Common myeloid progenitor, CD34-positive (primary cell): Measurements from ENCODE around the gene TAS1R2.

Experiments
- CTCF ChIA-PET: fragments of 350-600 bp; sonication (Branson Sonifier 250); formaldehyde crosslinking; loops from one replicate; lab custom pipeline; 2021; ENCODE audit warnings: antibody characterized with exemption; lab: Charles Lee
- POLR2A ChIA-PET: fragments of 350-600 bp; sonication (Branson Sonifier 250); formaldehyde crosslinking; loops from one replicate; lab custom pipeline; 2021; ENCODE audit warnings: antibody characterized with exemption; lab: Charles Lee
- DNase-seq, 3 donors: peaks; one replicate each; pipeline versions ENCODE4 v3.0.0 to v3.0.0-alpha.2; 2013
- H3K27ac ChIP-seq, 2 experiments: 1 replicate in 1 of 2; 2 replicates in 1 of 2; pipeline ENCODE4 v1.7.0; 2013; ENCODE audit warnings: inconsistent platforms in 2 of 2, low read length in 2 of 2, mild to moderate bottlenecking in 2 of 2, low read depth in 1 of 2, moderate library complexity in 1 of 2; ENCODE audit not compliant: severe bottlenecking in 2 of 2, insufficient read depth in 1 of 2, poor library complexity in 1 of 2
- H3K27me3 ChIP-seq, 5 experiments: replicated peaks in 2 of 5; 1 replicate in 3 of 5; 2 replicates in 2 of 5; pipeline versions ENCODE4 v1.6.1 to v1.7.0; 2013; ENCODE audit warnings: low read length in 4 of 5, mild to moderate bottlenecking in 2 of 5, moderate library complexity in 2 of 5, inconsistent platforms in 1 of 5; ENCODE audit not compliant: insufficient read depth in 5 of 5, control insufficient read depth in 4 of 5
- H3K36me3 ChIP-seq, 4 experiments: 1 replicate in 2 of 4; 2 replicates in 2 of 4; pipeline versions ENCODE4 v1.6.1 to v1.7.0; 2013; ENCODE audit warnings: low read length in 3 of 4, control low read depth in 1 of 4, mild to moderate bottlenecking in 1 of 4; ENCODE audit not compliant: control insufficient read depth in 4 of 4, insufficient read depth in 4 of 4
- H3K4me1 ChIP-seq, 4 experiments: 1 replicate in 3 of 4; 2 replicates in 1 of 4; pipeline versions ENCODE4 v1.6.1 to v1.7.1; 2013; ENCODE audit warnings: low read length in 3 of 4, mild to moderate bottlenecking in 3 of 4, control low read depth in 1 of 4, inconsistent platforms in 1 of 4, moderate library complexity in 1 of 4; ENCODE audit not compliant: control insufficient read depth in 4 of 4, insufficient read depth in 4 of 4; ENCODE audit errors: control extremely low read depth in 1 of 4
- H3K4me3 ChIP-seq, 7 experiments: 1 replicate in 4 of 7; 2 replicates in 3 of 7; pipeline versions ENCODE4 v1.5.1 to v1.7.0; 2013; ENCODE audit warnings: mild to moderate bottlenecking in 7 of 7, low read length in 6 of 7, moderate library complexity in 6 of 7, inconsistent platforms in 2 of 7, low read depth in 2 of 7, control low read depth in 1 of 7; ENCODE audit not compliant: insufficient read depth in 4 of 7, control insufficient read depth in 1 of 7; ENCODE audit errors: extremely low read depth in 1 of 7
- H3K9me3 ChIP-seq, 5 experiments: 1 replicate in 4 of 5; 2 replicates in 1 of 5; pipeline versions ENCODE4 v1.6.1 to v1.7.1; 2013; ENCODE audit warnings: low read length in 4 of 5, mild to moderate bottlenecking in 2 of 5, inconsistent platforms in 1 of 5, low read depth in 1 of 5, moderate library complexity in 1 of 5; ENCODE audit not compliant: control insufficient read depth in 4 of 5, insufficient read depth in 2 of 5; ENCODE audit errors: control extremely low read depth in 1 of 5
- WGBS: methylation state at CpG from one replicate; pipeline ENCODE4 v1.1.5; 2013; ENCODE audit not compliant: insufficient coverage; 5-methylcytosine and 5-hydroxymethylcytosine counted together

Gene TAS1R2

DNA sequence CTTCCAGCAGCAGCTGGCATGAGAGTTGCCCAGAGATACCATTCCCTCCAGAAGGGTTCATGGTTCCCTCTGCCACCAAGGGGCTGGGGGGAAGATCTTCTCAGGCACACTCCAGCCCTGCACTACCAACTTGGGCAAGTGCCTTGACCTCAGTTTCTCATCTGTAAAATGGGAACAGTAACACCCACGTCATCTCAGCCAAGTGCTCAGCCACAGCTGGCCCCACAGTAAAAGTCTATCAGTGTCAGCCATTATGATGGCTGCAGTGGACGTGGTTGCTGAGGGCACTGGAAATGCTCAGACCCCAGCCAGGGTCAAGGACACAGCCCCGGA, 16.3 kb upstream of the TAS1R2 start:
- H3K27me3 ChIP-seq = no peaks in the 10 kb centered on the region
- ChIA-PET CTCF (interaction anchor here (1.4 to 5.8 kb wide), 5 partner anchors 9 to 278 kb away, joined by 3 to 29 read pairs (median 9); no protein-coding TSS in a partner anchor), POLR2A (no interaction called here)
- H3K9me3 ChIP-seq = no peaks in the 10 kb centered on the region
- 94% methylated on average over 3 of the region's 3 CpGs for WGBS
- no peaks in the 10 kb centered on the region for H3K36me3 ChIP-seq
- no peaks in the 10 kb centered on the region for H3K4me1 ChIP-seq
- no peak for DNase-seq
- H3K27ac ChIP-seq = no peak overlapping the region
- no peak overlapping the region for H3K4me3 ChIP-seq

- no peaks in the 10 kb centered on the region for H3K36me3 ChIP-seq
- no peaks in the 10 kb centered on the region for H3K4me1 ChIP-seq
- H3K27me3 ChIP-seq = no peaks in the 10 kb centered on the region
- no peak overlapping the region for H3K4me3 ChIP-seq
- POLR2A ChIA-PET = no interaction called here
- CTCF ChIA-PET = interaction anchor here (0.8 to 5.8 kb wide), 7 partner anchors 9 to 277 kb away, joined by 3 to 29 read pairs (median 5); no protein-coding TSS in a partner anchor
- H3K27ac ChIP-seq = no peak overlapping the region
- no peaks in the 10 kb centered on the region for H3K9me3 ChIP-seq
- 52% methylated on average over 19 of the region's 20 CpGs for WGBS
- DNase-seq = peak; percentile 70 to 87 (median 81)
Observed at GRCh38 chr1:18875107-18875795, 15.8 kb upstream of the TAS1R2 start.

GRCh38 chr1:18874600-18874999, 15.1 kb upstream of the TAS1R2 start:
- Histone ChIP-seq H3K27ac (no peak overlapping the region), H3K4me3 (no peak overlapping the region), H3K4me1 (no peaks in the 10 kb centered on the region), H3K9me3 (no peaks in the 10 kb centered on the region), H3K36me3 (no peaks in the 10 kb centered on the region), H3K27me3 (no peaks in the 10 kb centered on the region)
- 95% methylated on average over 6 of the region's 8 CpGs for WGBS
- POLR2A ChIA-PET = no interaction called here
- CTCF ChIA-PET = interaction anchor here (0.8 to 5.8 kb wide), 8 partner anchors 10 to 276 kb away, joined by 3 to 29 read pairs (median 4); no protein-coding TSS in a partner anchor
- DNase-seq = no peak

GRCh38 chr1:18874036-18874435, 14.6 kb upstream of the TAS1R2 start:
- WGBS = 96% methylated on average over 6 of the region's 6 CpGs
- Histone ChIP-seq H3K4me3 (no peak overlapping the region), H3K36me3 (no peaks in the 10 kb centered on the region), H3K27ac (no peak overlapping the region), H3K27me3 (peaks cover 0 to 4% (median 0%) of the 10 kb centered on the region in 5 experiments), H3K4me1 (no peaks in the 10 kb centered on the region), H3K9me3 (no peaks in the 10 kb centered on the region)
- CTCF ChIA-PET = interaction anchor here (0.8 to 5.8 kb wide), 6 partner anchors 10 to 276 kb away, joined by 3 to 29 read pairs (median 7); no protein-coding TSS in a partner anchor
- DNase-seq = no peak
- POLR2A ChIA-PET = no interaction called here

- peaks cover 0 to 12% (median 0%) of the 10 kb centered on the region in 5 experiments for H3K27me3 ChIP-seq
- no peak overlapping the region for H3K27ac ChIP-seq
- no peak for DNase-seq
- ChIA-PET CTCF (interaction anchor here (5.8 kb wide), 1 partner anchor 12 kb away, joined by 29 read pairs; no protein-coding TSS in a partner anchor), POLR2A (no interaction called here)
- H3K9me3 ChIP-seq = no peaks in the 10 kb centered on the region
- WGBS = 85% methylated on average over 5 of the region's 8 CpGs
- no peak overlapping the region for H3K4me3 ChIP-seq
- H3K4me1 ChIP-seq = no peaks in the 10 kb centered on the region
- H3K36me3 ChIP-seq = no peaks in the 10 kb centered on the region
Observed at GRCh38 chr1:18872071-18872611, 12.7 kb upstream of the TAS1R2 start.

GRCh38 chr1:18871401-18872070, 12.1 kb upstream of the TAS1R2 start:
- Histone ChIP-seq H3K4me1 (no peaks in the 10 kb centered on the region), H3K4me3 (no peak overlapping the region), H3K9me3 (no peaks in the 10 kb centered on the region), H3K36me3 (no peaks in the 10 kb centered on the region), H3K27ac (no peak overlapping the region), H3K27me3 (peaks cover 0 to 17% (median 0%) of the 10 kb centered on the region in 5 experiments)
- CTCF ChIA-PET = interaction anchor here (5.8 kb wide), 1 partner anchor 13 kb away, joined by 29 read pairs; no protein-coding TSS in a partner anchor
- no peak for DNase-seq
- POLR2A ChIA-PET = no interaction called here
- WGBS = 97% methylated on average over 3 of the region's 7 CpGs
